MCF 10A (cell line): Measurements from ENCODE around the gene SERTAD2. TPM values are rescaled to one million over a fixed set of nuclear protein-coding genes. Genes with fewer than 3 reads are reported as not detected.

Experiments used
- BruUV-seq: library from RNA; stranded (reverse); fragments of 400-500 nt; replicated peaks from 2 replicates; lab custom pipeline; 2021; lab: Mats Ljungman, UMichigan
- CTCF ChIA-PET: fragments of 300-600 bp; sonication (Branson Sonifier 250); formaldehyde crosslinking; extraction: SDS; loops from one replicate; lab custom pipeline; 2021; ENCODE audit warnings: antibody characterized with exemption, inconsistent platforms; lab: Yijun Ruan, JAX
- POLR2A ChIA-PET: fragments of 300-600, 350-650 bp; sonication (Branson Sonifier 250); formaldehyde crosslinking; extraction: SDS; loops from one replicate; lab custom pipeline; 2020; ENCODE audit warnings: antibody characterized with exemption, inconsistent platforms; lab: Yijun Ruan, JAX
- DNase-seq: peaks from one replicate; pipeline ENCODE4 v3.0.0-alpha.2; 2018; ENCODE audit not compliant: unreplicated experiment
- H3K27ac Mint-ChIP-seq: one replicate; pipeline ENCODE4 v1.8.0; 2022; ENCODE audit warnings: mild to moderate bottlenecking, low read depth, mixed read lengths; ENCODE audit not compliant: unreplicated experiment
- H3K27me3 Mint-ChIP-seq: one replicate; pipeline ENCODE4 v1.8.0; 2022; ENCODE audit warnings: mixed read lengths; ENCODE audit not compliant: insufficient read depth, unreplicated experiment
- H3K36me3 Mint-ChIP-seq: one replicate; pipeline ENCODE4 v1.8.0; 2022; ENCODE audit warnings: mild to moderate bottlenecking, moderate library complexity, mixed read lengths; ENCODE audit not compliant: insufficient read depth, unreplicated experiment
- H3K4me1 Mint-ChIP-seq: one replicate; pipeline ENCODE4 v1.8.0; 2022; ENCODE audit warnings: mixed read lengths; ENCODE audit not compliant: insufficient read depth, unreplicated experiment
- H3K4me3 Mint-ChIP-seq: one replicate; pipeline ENCODE4 v1.8.0; 2022; ENCODE audit warnings: mild to moderate bottlenecking, moderate library complexity, mixed read lengths; ENCODE audit not compliant: unreplicated experiment
- H3K9me3 Mint-ChIP-seq: one replicate; pipeline ENCODE4 v1.8.0; 2022; ENCODE audit warnings: mixed read lengths; ENCODE audit not compliant: unreplicated experiment
- CTCF ChIP-seq: fragments of 200-600 bp; IDR thresholded peaks from one replicate; pipeline ENCODE4 v1.8.0; 2022; ENCODE audit warnings: antibody characterized with exemption, mild to moderate bottlenecking; ENCODE audit not compliant: unreplicated experiment
- intact Hi-C: fragments of 100-400 bp; cut with micrococcal nuclease; formaldehyde crosslinking; loops from 2 replicates; pipeline ENCODE4 v1.14.1; 2022
- total RNA-seq: library from RNA; stranded (reverse); gene quantifications from 2 replicates; pipeline ENCODE4 v1.2.3, GENCODE V29; 2022

The SERTAD2 gene
- total RNA-seq, 1 experiment from 2014 or later = 15.0 TPM

DNA sequence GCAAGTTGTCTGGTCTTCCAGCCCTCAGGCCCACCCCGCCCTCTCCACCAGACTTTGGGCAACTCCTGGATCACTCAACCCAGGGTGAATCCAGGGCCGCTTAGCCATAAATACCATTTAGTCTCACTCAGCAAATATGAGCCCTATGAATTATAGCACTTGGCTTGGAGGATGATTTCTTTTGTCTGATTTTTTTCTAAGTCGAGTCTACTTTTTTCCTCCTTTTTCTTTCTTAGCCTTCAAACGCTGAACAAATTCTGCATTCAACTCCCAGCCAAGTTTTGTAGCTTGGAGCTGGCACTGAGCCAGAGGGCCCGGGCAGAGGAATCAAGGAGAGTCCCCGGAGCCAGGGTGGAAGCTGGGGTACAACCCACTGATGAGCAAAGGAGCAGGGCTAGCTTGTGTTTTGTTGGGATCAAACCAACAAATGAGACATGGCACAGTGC lies 48.7 kb downstream of the SERTAD2 start:
- no peak for TF ChIP-seq CTCF
- ChIA-PET CTCF (interaction anchor here (0.5 to 1.2 kb wide), 2 partner anchors 10 to 11 kb away, joined by 4 to 5 read pairs; no protein-coding TSS in a partner anchor), POLR2A (interaction anchor here (0.7 to 2.4 kb wide), 6 partner anchors 9 to 268 kb away, joined by 3 to 9 read pairs (median 3); no protein-coding TSS in a partner anchor)
- Mint-ChIP-seq H3K36me3 (peaks cover 5% of the 10 kb centered on the region), H3K27me3 (no peaks in the 10 kb centered on the region), H3K9me3 (peaks cover 11% of the 10 kb centered on the region), H3K27ac (no peak overlapping the region), H3K4me3 (no peak overlapping the region), H3K4me1 (peaks cover 9% of the 10 kb centered on the region)
- no TSS peak for BruUV-seq
- DNase-seq = no peak
- intact Hi-C loops = no loop called here

DNA sequence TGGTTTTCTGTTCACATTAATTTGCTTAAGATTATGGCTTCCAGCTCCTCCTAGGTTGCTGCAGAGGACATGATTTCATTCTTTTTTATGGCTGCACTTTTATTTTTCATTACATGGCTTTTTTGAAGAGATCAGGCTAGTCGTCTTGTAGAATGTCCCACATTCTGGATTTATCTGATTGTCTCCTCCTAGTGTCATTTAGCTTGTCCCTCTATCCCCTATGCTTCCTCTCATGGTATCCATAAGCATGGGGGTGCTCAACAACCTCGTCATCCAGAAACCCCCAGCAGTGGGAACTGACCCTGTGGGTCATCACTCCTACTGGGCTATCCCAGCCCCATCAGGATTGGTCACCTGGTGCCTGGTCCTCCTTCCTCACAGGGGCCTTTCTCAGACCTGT lies 49.6 kb downstream of the SERTAD2 start:
- Mint-ChIP-seq H3K27me3 (no peaks in the 10 kb centered on the region), H3K9me3 (peaks cover 11% of the 10 kb centered on the region), H3K4me3 (no peak overlapping the region), H3K4me1 (peaks cover 9% of the 10 kb centered on the region), H3K27ac (no peak overlapping the region), H3K36me3 (peaks cover 5% of the 10 kb centered on the region)
- ChIA-PET CTCF (interaction anchor here (0.6 to 0.7 kb wide), 2 partner anchors 116 to 287 kb away, joined by 3 to 4 read pairs; no protein-coding TSS in a partner anchor), POLR2A (interaction anchor here (0.6 to 0.7 kb wide), 3 partner anchors 14 to 271 kb away, joined by 3 read pairs; no protein-coding TSS in a partner anchor)
- no TSS peak for BruUV-seq
- intact Hi-C loops = no loop called here
- no peak for DNase-seq
- no peak for TF ChIP-seq CTCF

DNA sequence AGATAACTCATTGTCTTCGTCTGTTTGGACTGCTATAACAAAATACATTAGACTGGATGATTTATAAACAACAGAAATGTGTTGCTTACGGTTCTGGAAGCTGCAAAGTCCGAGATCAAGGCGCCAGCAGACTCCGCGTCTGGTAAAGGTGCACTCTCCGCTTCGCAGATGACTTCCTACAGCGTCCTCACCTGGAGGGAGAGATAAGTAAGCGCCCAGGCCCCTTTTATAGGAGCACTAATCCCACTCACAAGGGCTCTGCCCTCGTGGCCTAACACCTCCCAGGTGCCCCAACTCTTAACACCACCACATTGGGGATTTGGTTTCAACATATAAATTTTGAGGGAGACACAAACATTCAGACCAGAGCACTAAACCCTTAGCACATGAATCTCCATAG lies 51.3 kb downstream of the SERTAD2 start:
- intact Hi-C loops = no loop called here
- Mint-ChIP-seq H3K36me3 (peaks cover 5% of the 10 kb centered on the region), H3K9me3 (peaks cover 11% of the 10 kb centered on the region), H3K27ac (no peak overlapping the region), H3K4me3 (no peak overlapping the region), H3K27me3 (no peaks in the 10 kb centered on the region), H3K4me1 (peaks cover 9% of the 10 kb centered on the region)
- DNase-seq = no peak
- CTCF ChIA-PET = no interaction called here
- BruUV-seq = no TSS peak
- no peak for TF ChIP-seq CTCF
- POLR2A ChIA-PET = no interaction called here

GRCh38 chr2:64601785-64602391 lies 51.8 kb downstream of the SERTAD2 start:
- TF ChIP-seq CTCF = no peak
- Mint-ChIP-seq H3K27ac (no peak overlapping the region), H3K36me3 (peaks cover 5% of the 10 kb centered on the region), H3K4me1 (peaks cover 11% of the 10 kb centered on the region), H3K9me3 (peaks cover 11% of the 10 kb centered on the region), H3K4me3 (no peak overlapping the region), H3K27me3 (no peaks in the 10 kb centered on the region)
- no TSS peak for BruUV-seq
- ChIA-PET CTCF (interaction anchor here (0.7 kb wide), 1 partner anchor 246 kb away, joined by 3 read pairs; no protein-coding TSS in a partner anchor), POLR2A (no interaction called here)
- intact Hi-C loops = no loop called here
- DNase-seq = no peak
